ENCODE measurements around the gene GOLGA6L2.
A peak's percentile ranks its signal among the peaks of the same experiment; 100 is the strongest.
"Not testable (repeated sequence)": the region's sequence is repeated elsewhere in the genome, so short reads cannot be mapped to it uniquely, and the experiment has no call there.

The GOLGA6L2 gene, protein sequence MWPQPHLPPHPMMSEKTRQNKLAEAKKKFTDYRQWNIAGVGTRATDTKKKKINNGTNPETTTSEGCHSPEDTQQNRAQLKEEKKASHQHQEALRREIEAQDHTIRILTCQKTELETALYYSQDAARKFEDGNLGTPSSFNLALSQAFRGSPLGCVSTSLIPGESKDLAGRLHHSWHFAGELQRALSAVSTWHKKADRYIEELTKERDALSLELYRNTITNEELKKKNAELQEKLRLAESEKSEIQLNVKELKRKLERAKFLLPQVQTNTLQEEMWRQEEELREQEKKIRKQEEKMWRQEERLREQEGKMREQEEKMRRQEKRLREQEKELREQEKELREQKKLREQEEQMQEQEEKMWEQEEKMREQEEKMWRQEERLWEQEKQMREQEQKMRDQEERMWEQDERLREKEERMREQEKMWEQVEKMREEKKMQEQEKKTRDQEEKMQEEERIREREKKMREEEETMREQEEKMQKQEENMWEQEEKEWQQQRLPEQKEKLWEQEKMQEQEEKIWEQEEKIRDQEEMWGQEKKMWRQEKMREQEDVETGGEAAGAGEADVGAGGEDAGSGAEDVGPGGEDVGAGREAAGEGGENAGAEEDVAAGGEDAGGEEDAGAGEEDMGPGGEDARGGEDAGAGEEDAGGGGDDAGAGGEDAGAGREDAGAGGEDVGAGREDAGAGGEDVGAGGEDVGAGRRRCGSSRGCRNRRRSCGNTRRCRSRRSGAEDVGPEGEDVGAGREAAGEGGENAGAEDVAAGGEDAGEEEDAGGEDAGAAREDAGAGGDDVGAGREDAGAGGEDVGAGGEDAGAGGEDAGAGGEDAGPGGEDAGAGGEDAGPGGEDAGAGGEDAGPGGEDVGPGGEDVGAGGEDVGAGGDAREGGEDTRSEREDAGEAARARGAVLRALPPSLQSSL
- total RNA-seq: 0 reads per million in 2 donors

DNA sequence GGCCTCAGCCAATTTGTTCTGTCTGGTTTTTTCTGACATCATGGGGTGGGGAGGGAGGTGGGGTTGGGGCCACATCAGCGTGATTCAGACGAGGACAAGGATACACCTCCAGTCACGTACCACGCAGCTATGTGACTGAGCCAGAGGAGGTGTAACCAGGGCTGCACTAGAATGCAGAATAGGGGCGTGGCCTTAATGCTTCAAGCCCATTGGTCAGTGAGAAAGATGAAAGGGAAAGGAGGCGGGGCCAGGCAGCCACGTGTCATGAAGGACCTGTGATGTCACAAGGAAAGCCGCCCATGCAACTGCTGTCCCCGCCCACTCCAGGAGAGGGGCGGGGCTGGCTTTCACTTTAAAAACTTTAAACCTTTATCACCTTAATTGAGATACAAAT, at the start of gene GOLGA6L2:
GOLGA6L2 (minus strand) TSS at position 137 of the 394 bp plus-strand sequence; CDS start at position 75, 62 bp downstream.
- peak in 1 of 5 experiments; percentile 19 for DNase-seq

DNA sequence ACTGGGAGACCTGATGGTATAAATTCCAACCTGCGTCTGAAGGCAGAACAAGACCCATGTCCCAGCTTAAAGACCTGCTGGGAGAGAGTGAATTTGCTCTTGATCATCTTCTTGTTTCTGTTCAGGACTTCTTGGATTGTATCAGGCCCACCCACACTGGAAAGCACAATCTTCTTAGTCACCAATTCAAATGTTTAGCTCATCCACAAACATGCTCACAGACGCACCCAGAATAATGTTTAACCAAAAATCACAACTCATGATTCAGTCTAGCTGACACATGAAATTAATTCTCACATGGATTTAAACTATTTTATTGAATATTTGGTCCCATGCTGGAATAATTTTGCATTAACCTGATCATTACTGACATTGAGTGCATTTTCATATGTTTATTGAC, 37.8 kb upstream of the GOLGA6L2 start:
- no peak for DNase-seq

DNA sequence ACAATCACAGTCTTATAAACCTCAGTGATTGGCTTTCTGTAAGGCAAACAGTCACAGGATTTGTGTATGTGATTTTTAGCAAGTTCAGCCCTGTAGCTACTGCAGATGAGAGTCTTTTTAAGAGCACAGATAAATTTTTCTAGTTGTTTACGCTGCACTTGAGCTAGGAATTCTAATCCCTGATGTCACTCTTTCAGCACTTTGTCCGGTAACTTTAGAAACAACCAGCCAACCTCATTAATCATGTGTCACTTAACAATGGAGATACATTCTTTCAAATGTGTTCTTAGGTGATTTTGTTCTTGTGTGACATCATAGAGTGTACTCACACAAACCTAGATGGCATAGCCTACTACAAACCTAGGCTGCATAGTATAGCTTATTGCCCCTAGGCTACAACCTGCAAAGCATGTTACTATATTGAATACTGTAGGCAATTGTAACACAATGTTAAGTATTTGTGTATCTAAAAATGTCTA, 36.8 kb upstream of the GOLGA6L2 start:
- no peak for DNase-seq

DNA sequence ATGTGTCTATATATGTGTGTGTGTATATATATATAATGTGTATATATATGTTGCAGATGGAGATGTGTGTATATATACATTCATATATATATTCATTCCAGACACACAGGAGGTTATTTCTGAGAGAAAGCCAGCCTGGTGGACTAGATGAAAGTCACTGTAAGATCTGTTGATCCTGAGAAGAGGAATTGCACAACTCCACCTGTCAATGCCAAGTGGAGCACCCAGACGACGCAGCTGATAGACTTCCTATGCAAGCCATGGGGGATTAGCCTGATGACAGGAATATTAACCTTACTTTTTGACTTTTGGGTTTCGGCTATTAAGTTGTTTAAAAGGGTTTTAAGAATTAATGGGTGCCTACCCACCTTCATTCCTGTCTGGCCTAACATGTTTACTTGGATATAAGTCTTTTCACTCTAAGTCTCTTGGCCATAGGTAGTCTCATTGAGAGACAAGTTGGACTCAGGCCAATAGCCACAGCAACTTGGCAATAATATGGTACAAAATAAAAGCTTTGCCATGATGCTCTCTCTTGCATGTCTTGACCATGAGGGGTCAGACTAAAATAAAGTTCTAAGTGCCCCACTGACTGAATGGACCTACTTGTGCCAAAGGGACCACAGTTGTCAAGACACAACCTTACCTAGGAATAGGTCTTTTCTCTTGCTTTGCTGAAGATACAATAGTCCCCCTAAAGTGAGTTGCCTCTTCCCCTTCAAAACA, 35.9 kb upstream of the GOLGA6L2 start:
- no peak for DNase-seq

DNA sequence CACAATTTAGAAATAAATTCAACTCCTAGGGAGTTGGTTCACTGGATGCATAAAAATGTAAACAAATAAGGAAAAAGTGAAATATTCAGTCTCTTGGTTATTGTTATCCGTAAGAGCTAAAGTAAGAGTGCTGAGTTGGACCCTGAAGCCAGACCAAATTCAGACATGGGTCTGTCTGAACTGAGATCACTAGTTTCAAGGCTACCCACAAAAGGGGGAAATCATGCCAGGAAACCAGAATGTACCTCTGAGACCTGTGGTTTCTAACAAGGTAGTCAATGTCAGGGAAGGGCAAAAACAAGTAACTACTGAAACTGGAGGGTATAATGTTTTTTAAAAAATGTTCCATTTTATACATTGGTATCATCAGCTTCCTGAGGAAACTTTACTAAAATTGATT, 35.2 kb upstream of the GOLGA6L2 start:
- DNase-seq: no peak

DNA sequence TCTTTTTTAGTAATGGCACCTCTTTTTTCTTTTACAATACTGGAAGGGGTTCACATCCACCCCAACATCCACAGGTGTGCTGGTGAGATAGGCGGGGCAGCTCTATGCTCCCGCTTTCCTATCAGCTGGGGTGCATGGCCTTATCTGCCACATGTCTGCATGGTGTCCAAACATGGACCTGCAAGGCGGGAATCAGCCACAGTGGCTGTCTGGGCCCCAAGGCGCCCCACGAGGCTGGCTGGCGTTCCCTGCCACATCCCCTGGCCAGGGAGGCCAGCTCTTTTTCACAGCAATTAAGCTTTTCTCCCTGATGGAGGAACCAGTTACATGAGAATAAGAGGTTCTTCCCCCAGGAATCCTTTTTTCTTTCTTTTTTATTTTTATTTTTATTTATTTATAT, 30.9 kb upstream of the GOLGA6L2 start:
- no peak for DNase-seq

DNA sequence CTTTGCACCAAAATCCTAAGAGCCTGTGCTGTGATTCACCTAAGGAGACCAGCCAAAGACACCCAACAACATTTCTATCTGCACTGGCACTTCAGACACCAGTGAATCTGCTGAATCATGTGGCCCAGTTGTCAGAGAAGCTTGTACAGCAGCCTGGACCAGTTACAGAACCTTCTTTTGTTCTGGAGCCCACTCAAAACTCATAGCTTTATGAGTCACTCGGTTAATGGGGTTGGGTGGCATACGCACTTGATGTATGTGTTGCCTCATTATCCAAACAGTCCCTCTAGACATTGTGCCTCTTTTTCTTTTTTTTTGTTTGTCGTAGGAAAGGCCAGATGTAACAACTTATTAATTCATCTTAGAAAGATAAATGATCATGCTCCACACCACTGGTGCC, 25.6 kb upstream of the GOLGA6L2 start:
- no peak for DNase-seq

DNA sequence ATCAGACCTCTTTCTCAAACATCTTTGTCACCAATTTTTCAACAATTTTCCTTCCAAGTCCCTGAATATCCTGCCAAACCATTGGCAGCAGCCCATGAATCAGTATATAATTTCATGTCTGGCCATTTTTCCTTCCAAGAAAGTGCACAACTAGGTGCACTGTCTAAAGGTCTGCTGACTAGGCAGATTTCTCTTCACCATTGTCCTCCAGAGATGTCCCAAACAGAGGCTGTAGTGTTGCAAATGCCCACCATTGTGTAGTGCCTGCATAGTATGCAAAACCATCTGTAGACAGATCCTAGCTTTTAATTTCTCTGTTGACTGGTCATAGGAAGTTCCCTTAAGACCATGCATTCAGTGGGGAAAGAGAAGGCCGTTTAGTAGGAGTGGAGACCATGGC, 25.0 kb upstream of the GOLGA6L2 start:
- no peak for DNase-seq

DNA sequence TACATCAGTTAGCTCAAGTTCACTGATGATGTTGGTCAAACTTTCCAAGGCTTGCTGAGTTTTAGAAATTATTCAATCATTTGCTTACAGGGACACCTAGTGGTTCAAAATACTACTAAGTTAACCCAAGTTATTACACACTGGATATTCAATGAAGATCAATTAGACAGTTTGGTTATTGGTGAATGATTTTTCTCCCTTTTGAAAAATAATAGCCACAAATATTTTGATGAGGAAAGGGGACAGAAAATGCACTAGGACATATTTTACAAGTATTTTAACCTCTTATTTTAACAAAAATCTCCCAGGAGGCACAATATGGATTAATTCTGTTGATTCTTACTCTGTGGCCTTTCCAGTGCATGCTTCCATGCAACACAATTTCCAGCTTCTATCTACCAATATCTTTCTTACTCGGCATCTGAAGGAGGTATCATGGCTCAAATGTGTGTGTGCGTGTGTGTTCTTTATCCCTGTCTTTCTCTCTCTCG, 20.1 kb upstream of the GOLGA6L2 start:
- DNase-seq: peak in 1 of 5 experiments; percentile 5

DNA sequence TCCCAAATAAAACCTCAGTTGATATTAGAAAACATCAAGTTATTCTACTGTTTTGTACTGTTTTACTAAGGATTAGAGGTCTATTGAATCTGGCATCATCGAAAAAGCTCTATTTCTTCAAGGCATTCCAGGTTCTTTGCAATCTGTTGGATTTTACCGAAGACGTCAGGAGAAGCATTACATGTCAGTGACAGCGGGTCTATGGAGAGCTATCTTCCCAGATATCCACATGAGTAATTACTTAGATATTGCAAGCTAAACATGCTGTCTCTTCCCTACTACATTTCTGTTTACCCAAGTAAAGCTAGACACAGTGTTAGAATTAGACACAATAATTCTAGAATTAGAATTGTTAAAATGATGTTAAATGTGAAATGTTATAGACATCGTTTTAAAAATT, 10.8 kb upstream of the GOLGA6L2 start:
- DNase-seq: no peak

DNA sequence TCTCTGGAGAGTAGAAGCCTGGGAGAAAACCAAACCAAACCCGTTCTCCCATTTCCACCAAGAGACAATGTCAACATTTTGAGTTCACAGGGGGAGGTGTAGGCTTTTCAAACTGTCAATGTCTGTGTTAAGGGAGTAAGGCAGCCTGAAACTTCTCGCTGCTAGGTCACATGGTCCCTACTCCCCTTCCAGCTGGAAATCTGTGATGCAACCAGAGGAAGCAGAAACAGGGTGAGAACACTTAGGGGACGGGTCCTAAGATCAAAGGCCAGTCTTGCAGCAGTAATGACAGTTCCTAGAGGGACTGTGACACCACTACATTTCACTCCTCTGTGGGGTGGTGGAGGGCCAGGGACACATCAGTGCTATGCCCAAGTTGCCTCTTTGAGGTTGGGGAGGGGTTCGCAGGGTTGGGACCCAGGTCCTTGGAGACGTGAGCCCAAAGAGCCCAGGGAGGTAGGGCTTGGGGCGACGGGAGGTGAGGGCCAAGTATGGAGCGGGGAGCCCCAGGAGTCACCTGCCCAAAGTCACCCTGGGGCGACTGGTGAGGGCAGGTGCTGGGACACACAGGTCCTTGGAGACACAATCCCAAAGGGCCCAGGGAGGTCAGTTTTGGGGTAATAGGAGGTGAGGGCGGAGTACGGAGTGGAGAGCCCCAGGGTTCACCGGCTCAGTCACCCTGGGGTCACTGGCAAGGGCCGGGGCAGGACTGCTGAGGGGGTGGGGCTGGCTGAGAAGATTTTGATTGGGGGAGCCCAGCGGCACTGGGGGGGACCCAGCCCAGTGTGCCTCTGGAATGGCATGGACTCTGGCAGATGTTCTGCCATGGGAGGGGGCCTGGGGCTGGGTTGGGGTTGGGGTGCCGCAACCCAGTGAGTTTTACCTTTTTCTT, 582 bp downstream of the GOLGA6L2 start:
- no peak for DNase-seq

DNA sequence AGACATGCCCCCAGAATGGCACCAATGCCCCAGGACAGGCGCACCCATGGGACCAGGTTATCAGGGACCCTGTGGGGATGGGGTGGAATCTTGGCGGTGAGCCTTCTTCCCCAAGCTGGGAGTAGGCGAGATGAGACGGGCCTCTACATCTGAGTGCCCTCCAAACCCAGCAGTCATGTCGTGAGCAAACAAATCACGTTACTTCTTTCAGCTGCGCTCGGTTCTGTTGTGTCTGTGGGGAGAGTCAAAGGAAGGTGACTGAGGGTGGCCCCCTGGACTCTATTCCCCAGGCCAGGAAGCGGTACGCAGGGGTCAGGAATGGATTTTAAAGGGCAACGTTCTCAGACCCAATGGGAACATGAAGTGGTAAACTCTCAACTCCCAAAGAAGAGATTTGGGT, 2.8 kb downstream of the GOLGA6L2 start:
- no peak for DNase-seq

DNA sequence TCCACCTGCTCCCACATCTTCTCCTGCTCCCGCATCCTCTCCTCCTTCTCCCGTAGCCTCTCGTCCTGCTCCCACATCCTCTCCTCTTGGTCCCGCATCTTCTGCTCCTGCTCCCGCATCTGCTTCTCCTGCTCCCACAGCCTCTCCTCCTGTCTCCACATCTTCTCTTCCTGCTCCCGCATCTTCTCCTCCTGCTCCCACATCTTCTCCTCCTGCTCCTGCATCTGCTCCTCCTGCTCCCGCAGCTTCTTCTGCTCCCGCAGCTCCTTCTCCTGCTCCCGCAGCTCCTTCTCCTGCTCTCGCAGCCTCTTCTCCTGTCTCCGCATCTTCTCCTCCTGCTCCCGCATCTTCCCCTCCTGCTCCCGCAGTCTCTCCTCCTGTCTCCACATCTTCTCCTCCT, 5.8 kb downstream of the GOLGA6L2 start:
- no peak for DNase-seq

DNA sequence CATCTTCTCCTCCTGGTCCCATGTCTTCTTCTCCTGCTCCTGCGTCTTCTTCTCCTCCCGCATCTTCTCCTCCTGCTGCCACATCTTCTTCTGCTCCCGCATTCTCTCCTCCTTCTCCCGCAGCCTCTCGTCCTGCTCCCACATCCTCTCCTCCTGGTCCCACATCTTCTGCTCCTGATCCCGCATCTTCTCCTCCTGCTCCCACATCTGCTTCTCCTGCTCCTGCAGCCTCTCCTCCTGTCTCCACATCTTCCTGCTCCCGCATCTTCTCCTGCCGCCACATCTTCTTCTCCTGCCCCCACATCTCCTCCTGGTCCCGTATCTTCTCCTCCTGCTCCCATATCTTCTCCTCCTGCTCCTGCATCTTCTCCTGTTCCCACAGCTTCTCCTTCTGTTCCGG, 6.4 kb downstream of the GOLGA6L2 start:
- DNase-seq: peak in 1 of 5 experiments; percentile 3

DNA sequence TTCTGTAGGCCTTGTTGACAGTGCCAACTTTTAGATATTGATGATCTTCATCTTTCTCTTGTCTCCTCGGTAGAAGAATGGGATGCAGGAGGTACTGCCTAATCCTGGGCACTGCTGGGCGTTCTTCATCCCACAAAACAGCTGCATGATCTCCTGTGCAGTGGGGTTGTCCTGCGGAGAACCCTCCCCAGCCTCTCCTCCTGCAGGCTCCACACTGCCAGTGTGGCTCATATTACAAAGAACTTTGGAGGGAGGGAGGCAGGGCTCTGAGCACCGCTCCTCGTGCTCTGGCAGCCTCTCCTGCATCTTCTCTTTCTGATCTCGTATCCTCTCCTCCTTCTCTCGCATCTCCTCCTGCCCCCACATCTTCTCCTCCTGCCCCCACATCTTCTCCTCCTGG, 7.5 kb downstream of the GOLGA6L2 start:
- peak in 1 of 5 experiments; percentile 15 for DNase-seq

DNA sequence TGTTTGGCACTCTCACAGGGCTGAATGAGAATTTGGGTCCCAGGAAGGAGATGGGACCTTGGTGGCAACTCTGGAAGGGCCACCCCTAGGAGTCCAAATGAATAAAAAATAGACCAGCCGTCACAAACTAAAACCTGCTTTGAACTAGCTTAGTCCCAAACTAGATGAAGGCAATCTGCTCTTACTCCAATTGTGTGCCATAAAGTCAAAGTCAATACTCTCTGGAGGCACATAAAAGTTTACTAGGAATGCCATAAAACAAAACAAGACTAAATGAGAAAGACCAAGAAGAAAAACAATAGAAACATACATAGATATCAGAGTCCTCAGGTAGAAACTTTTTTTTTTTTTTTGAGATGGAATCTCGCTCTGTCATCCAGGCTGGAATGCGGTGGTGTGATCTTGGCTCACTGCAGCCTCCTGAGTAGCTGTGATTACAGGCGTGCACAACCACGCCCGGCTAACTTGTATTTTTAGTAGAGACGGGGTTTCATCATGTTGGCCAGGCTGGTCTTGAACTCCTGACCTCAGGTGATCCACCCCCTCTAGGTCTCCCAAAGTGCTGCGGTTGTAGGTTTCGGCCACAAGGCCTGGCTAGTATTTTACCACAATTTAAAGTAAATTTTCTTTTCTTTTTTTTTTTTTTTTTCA, 8.1 kb downstream of the GOLGA6L2 start:
- no peak for DNase-seq

DNA sequence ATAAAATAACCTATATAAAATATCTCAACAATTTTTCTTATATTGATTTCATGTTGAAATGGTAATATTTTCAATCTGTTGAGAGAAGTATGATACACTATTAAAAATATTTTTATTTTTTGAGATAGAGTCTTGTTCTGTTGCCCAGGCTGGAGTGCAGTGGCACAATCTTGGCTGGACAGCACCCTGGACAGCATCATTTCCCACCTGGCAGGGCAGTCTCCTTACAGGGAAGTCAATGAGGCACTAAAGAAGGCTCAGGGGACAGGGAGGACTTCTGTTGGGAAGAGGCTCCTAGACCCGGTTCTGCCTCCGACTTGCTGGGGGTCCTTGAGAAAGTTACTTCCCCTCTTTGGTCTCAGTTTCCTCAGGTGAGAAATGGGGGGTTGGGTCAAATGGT, 9.4 kb downstream of the GOLGA6L2 start:
- no peak for DNase-seq

DNA sequence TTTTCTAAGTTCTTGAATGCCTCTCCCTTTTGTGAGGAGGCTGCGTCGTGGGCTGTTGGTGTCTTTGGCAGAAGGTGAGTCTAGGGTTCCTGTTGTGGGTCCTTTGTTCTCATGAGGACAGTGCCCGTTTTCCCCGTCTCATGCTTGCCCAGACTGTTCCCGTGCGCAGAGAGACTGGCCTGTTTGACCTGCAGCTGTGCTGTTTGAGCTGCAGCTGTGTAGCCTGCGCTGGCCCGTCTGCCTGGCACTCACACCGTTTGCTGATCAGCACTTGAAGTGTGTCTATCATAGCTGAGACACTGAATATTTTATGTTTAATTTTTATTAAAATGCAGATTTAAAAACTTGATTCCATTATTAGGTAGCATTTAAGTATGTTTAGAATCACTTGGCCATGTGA, 9.9 kb downstream of the GOLGA6L2 start:
- DNase-seq: no peak

DNA sequence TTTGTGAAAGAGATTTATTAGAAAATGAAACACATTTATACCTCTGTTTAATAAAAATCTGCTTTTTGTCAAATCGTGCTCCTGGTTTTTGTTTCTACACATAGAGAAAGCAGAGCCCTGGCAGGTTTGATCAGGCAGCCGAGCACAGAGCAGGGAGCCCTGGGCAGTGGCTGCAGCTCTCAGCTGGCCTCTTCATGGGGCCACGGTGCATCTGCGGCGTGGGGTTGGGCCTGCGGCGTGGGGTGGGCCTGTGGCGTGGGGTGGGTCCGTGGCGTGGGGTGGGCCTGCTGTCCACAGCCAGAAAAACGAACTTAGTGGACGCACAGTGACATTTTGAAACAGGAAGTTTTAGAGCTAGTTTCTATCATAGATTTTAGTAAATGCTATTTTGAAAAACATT, 10.6 kb downstream of the GOLGA6L2 start:
- no peak for DNase-seq

DNA sequence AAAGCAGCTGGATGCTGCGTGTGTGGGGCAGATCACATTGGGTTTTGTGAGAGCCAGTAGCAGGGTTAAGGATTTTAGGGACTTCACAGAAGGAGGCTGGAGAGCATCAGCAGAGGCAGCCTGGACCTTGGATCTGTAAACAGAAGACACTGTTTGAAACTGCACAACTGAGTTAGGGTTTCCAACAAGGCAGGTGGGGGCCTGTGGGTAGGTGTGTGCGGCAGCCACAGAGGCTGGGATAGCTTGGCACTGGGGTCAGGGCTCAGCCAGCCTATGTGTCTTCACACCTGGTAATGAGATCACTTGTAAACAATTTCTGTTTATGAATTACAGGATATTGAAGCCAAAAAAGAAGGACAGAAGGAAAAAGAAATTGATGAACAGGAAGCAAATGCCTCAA, 12.3 kb downstream of the GOLGA6L2 start:
- DNase-seq: not testable (repeated sequence)

DNA sequence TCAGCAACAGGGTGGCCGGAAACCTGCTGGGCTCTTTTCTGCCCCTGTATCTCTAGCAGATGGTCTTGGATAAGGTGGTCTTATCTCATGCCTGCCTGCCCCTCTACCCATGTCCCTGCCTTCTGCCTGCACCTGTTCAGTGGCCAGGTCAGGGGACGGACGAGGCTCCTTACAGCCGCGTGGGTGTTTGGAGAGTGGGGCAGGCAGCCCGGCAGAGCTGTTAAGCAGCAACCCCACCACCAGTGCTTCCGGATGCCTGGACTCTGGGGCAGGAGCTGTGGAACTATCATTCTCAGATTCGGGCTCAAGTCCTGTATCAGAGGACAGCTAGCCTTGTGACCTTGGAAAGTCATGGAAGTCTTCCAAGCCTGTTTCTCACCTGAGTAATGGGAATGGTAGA, 21.7 kb downstream of the GOLGA6L2 start:
- DNase-seq: not testable (repeated sequence)

Data from T-helper 2 cell (primary cell).